Common myeloid progenitor, CD34-positive (primary cell): Measurements from ENCODE around the gene CFAP157.
"Not testable (repeated sequence)": the region's sequence is repeated elsewhere in the genome, so short reads cannot be mapped to it uniquely, and the experiment has no call there.

ENCODE experiments used
- CTCF ChIA-PET: fragments of 350-600 bp; sonication (Branson Sonifier 250); formaldehyde crosslinking; loops from one replicate; lab custom pipeline; 2021; ENCODE audit warnings: antibody characterized with exemption; lab: Charles Lee
- POLR2A ChIA-PET: fragments of 350-600 bp; sonication (Branson Sonifier 250); formaldehyde crosslinking; loops from one replicate; lab custom pipeline; 2021; ENCODE audit warnings: antibody characterized with exemption; lab: Charles Lee
- DNase-seq, 3 donors: peaks; one replicate each; pipeline versions ENCODE4 v3.0.0 to v3.0.0-alpha.2; 2013
- H3K27ac ChIP-seq, 2 experiments: 1 replicate in 1 of 2; 2 replicates in 1 of 2; pipeline ENCODE4 v1.7.0; 2013; ENCODE audit warnings: inconsistent platforms in 2 of 2, low read length in 2 of 2, mild to moderate bottlenecking in 2 of 2, low read depth in 1 of 2, moderate library complexity in 1 of 2; ENCODE audit not compliant: severe bottlenecking in 2 of 2, insufficient read depth in 1 of 2, poor library complexity in 1 of 2
- H3K27me3 ChIP-seq, 5 experiments: replicated peaks in 2 of 5; 1 replicate in 3 of 5; 2 replicates in 2 of 5; pipeline versions ENCODE4 v1.6.1 to v1.7.0; 2013; ENCODE audit warnings: low read length in 4 of 5, mild to moderate bottlenecking in 2 of 5, moderate library complexity in 2 of 5, inconsistent platforms in 1 of 5; ENCODE audit not compliant: insufficient read depth in 5 of 5, control insufficient read depth in 4 of 5
- H3K36me3 ChIP-seq, 4 experiments: 1 replicate in 2 of 4; 2 replicates in 2 of 4; pipeline versions ENCODE4 v1.6.1 to v1.7.0; 2013; ENCODE audit warnings: low read length in 3 of 4, control low read depth in 1 of 4, mild to moderate bottlenecking in 1 of 4; ENCODE audit not compliant: control insufficient read depth in 4 of 4, insufficient read depth in 4 of 4
- H3K4me1 ChIP-seq, 4 experiments: 1 replicate in 3 of 4; 2 replicates in 1 of 4; pipeline versions ENCODE4 v1.6.1 to v1.7.1; 2013; ENCODE audit warnings: low read length in 3 of 4, mild to moderate bottlenecking in 3 of 4, control low read depth in 1 of 4, inconsistent platforms in 1 of 4, moderate library complexity in 1 of 4; ENCODE audit not compliant: control insufficient read depth in 4 of 4, insufficient read depth in 4 of 4; ENCODE audit errors: control extremely low read depth in 1 of 4
- H3K4me3 ChIP-seq, 7 experiments: 1 replicate in 4 of 7; 2 replicates in 3 of 7; pipeline versions ENCODE4 v1.5.1 to v1.7.0; 2013; ENCODE audit warnings: mild to moderate bottlenecking in 7 of 7, low read length in 6 of 7, moderate library complexity in 6 of 7, inconsistent platforms in 2 of 7, low read depth in 2 of 7, control low read depth in 1 of 7; ENCODE audit not compliant: insufficient read depth in 4 of 7, control insufficient read depth in 1 of 7; ENCODE audit errors: extremely low read depth in 1 of 7
- H3K9me3 ChIP-seq, 5 experiments: 1 replicate in 4 of 5; 2 replicates in 1 of 5; pipeline versions ENCODE4 v1.6.1 to v1.7.1; 2013; ENCODE audit warnings: low read length in 4 of 5, mild to moderate bottlenecking in 2 of 5, inconsistent platforms in 1 of 5, low read depth in 1 of 5, moderate library complexity in 1 of 5; ENCODE audit not compliant: control insufficient read depth in 4 of 5, insufficient read depth in 2 of 5; ENCODE audit errors: control extremely low read depth in 1 of 5
- WGBS: methylation state at CpG from one replicate; pipeline ENCODE4 v1.1.5; 2013; ENCODE audit not compliant: insufficient coverage; 5-methylcytosine and 5-hydroxymethylcytosine counted together

CFAP157 gene

DNA sequence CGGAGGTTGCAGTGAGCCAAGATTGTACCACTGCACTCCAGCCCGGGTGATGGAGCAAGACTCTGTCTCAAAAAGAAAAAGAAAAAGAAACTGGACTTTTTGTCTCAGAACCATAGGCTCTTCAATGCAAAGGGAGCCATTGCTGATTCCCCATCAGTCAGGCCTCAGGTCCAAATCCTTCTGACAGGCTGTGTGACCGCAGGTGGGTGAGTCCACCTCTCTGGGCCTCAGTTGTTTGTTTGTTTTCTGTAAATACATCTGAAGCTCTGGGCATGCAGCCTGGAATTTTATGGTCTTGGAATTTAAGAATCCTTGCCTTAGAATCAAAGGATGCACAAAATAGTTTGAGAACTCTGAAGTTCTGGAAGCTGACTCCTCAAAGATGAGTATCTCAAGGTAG, 49.4 kb downstream of the CFAP157 start:
- WGBS: 95% methylated on average over 3 of the region's 3 CpGs
- Histone ChIP-seq H3K4me1 (no peaks in the 10 kb centered on the region), H3K4me3 (no peak overlapping the region), H3K36me3 (peaks cover 4 to 64% (median 41%) of the 10 kb centered on the region in 4 experiments), H3K9me3 (no peaks in the 10 kb centered on the region), H3K27ac (no peak overlapping the region), H3K27me3 (no peaks in the 10 kb centered on the region)
- ChIA-PET CTCF (interaction anchor here (0.8 to 3.1 kb wide), 3 partner anchors 8 to 15 kb away, joined by 3 to 12 read pairs (median 3); no protein-coding TSS in a partner anchor), POLR2A (interaction anchor here (0.7 kb wide), 1 partner anchor 24 kb away, joined by 3 read pairs; no protein-coding TSS in a partner anchor)
- no peak for DNase-seq

- H3K4me3 ChIP-seq, H3K9me3 ChIP-seq, H3K27ac ChIP-seq, DNase-seq, H3K27me3 ChIP-seq, H3K4me1 ChIP-seq: not testable (repeated sequence)
- WGBS: 94% methylated on average over 6 of the region's 11 CpGs
- POLR2A ChIA-PET: interaction anchor here (0.7 kb wide), 1 partner anchor 24 kb away, joined by 3 read pairs; no protein-coding TSS in a partner anchor
- CTCF ChIA-PET: interaction anchor here (1.0 kb wide), 1 partner anchor 9 kb away, joined by 3 read pairs; no protein-coding TSS in a partner anchor
- peaks cover 6 to 63% (median 38%) of the 10 kb centered on the region in 4 experiments for H3K36me3 ChIP-seq
Measured at GRCh38 chr9:127756776-127757175, 50.0 kb downstream of the CFAP157 start.

- H3K4me3 ChIP-seq: no peak overlapping the region
- ChIA-PET POLR2A (no interaction called here), CTCF (interaction anchor here (1.1 to 2.2 kb wide), 3 partner anchors 9 to 26 kb away, joined by 3 to 6 read pairs (median 6); no protein-coding TSS in a partner anchor)
- H3K27me3 ChIP-seq: no peaks in the 10 kb centered on the region
- H3K36me3 ChIP-seq: peaks cover 4 to 52% (median 28%) of the 10 kb centered on the region in 4 experiments
- WGBS: 94% methylated on average over 4 of the region's 5 CpGs
- no peak overlapping the region for H3K27ac ChIP-seq
- H3K4me1 ChIP-seq: peaks cover 0 to 21% (median 19%) of the 10 kb centered on the region in 4 experiments
- no peaks in the 10 kb centered on the region for H3K9me3 ChIP-seq
- no peak for DNase-seq
Measured at GRCh38 chr9:127758843-127759242, 52.1 kb downstream of the CFAP157 start.

- Histone ChIP-seq H3K27ac (peak overlapping the region in 1 of 2 experiments; percentile 25), H3K36me3 (peaks cover 7 to 55% (median 26%) of the 10 kb centered on the region in 4 experiments), H3K27me3 (no peaks in the 10 kb centered on the region), H3K4me3 (no peak overlapping the region), H3K9me3 (no peaks in the 10 kb centered on the region), H3K4me1 (peaks cover 0 to 29% (median 27%) of the 10 kb centered on the region in 4 experiments)
- CTCF ChIA-PET: interaction anchor here (0.7 to 14.0 kb wide), 4 partner anchors 10 to 162 kb away, joined by 3 to 244 read pairs (median 6); partner anchors contain the start of genes CDK9 and SH2D3C
- POLR2A ChIA-PET: no interaction called here
- 100% methylated on average over 5 of the region's 5 CpGs for WGBS
- DNase-seq: no peak
Measured at GRCh38 chr9:127761061-127761460, 54.3 kb downstream of the CFAP157 start.

DNA sequence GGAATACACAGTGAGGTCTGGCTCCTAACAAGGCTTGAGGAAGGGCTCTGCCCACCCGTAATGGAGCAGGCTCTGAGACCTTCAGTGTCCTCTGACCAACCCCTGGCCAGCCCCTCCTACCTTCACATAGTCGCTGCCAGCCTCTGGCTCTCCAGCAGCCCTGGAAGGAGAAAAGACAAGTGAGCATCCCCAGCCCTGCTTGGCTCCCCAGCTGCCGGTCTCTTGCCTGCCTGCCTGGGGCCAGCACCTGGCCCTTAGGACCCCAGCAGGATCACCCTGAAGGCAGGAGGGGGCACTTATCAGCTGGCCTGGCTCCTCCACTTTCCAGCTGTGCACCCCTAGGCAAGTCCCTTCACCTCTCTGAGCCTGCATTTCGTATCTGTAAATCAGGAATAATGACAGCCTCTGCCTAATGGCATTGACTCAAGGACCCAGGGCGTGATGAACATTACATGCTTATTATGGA, 54.7 kb downstream of the CFAP157 start:
- H3K27me3 ChIP-seq: no peaks in the 10 kb centered on the region
- 96% methylated on average over 4 of the region's 5 CpGs for WGBS
- peaks cover 0 to 29% (median 27%) of the 10 kb centered on the region in 4 experiments for H3K4me1 ChIP-seq
- no peaks in the 10 kb centered on the region for H3K9me3 ChIP-seq
- no peak overlapping the region for H3K4me3 ChIP-seq
- ChIA-PET CTCF (interaction anchor here (1.0 to 14.0 kb wide), 4 partner anchors 9 to 85 kb away, joined by 3 to 244 read pairs (median 6); partner anchors contain the start of genes CDK9, SH2D3C and TOR2A), POLR2A (interaction anchor here (0.6 kb wide), 1 partner anchor 42 kb away, joined by 3 read pairs; no protein-coding TSS in a partner anchor)
- H3K27ac ChIP-seq: peak overlapping the region in 1 of 2 experiments; percentile 25
- no peak for DNase-seq
- peaks cover 7 to 55% (median 28%) of the 10 kb centered on the region in 4 experiments for H3K36me3 ChIP-seq

DNA sequence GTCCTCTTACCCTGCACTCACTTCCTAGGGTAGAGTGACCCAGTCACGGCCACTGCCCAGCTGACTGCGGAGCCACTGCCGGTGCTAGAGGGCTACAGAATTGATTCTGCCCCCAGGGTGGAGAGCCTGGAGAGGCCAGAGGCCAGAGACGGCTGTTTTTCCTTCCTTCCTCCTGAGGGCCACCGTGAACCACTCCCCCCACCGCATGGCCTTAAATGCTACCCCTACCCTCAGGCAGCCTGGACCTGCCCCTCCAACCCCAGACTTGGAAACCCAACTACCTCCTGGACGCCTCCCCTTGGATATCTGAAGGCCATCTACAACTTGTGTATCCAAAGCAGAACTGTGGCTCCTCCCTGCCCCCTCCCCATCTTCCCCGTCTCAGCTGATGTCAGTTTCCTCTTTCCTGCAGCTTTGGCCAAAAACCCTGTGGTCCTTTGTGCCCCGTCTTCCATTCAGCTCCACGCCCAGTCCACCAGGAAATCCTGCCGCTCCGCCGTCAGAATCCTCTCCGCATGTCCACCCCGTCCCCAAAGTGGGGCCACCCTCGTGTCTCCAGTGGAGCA, 55.4 kb downstream of the CFAP157 start:
- CTCF ChIA-PET: interaction anchor here (0.7 to 14.0 kb wide), 9 partner anchors 9 to 148 kb away, joined by 3 to 244 read pairs (median 4); partner anchors contain the start of genes CDK9, SH2D3C and TOR2A
- H3K4me3 ChIP-seq: peak overlapping the region in 1 of 7 experiments; percentile 53
- peak in 2 of 3 donors; percentile 60 to 64 for DNase-seq
- peak overlapping the region in 1 of 2 experiments; percentile 49 for H3K27ac ChIP-seq
- POLR2A ChIA-PET: interaction anchor here (0.6 to 2.7 kb wide), 3 partner anchors 8 to 42 kb away, joined by 3 to 11 read pairs (median 4); partner anchors contain the start of gene CDK9
- H3K4me1 ChIP-seq: peaks cover 0 to 35% (median 33%) of the 10 kb centered on the region in 4 experiments
- peaks cover 7 to 61% (median 32%) of the 10 kb centered on the region in 4 experiments for H3K36me3 ChIP-seq
- no peaks in the 10 kb centered on the region for H3K27me3 ChIP-seq
- no peaks in the 10 kb centered on the region for H3K9me3 ChIP-seq
- WGBS: 17% methylated on average over 16 of the region's 16 CpGs
